Stimulated activated CD4-positive, alpha-beta T cell treated with anti-CD3 and anti-CD28 coated beads, Interleukin-2, amount 100 ng/mL, for 48 hours (primary cell): ENCODE measurements around the gene MAD2L2.
A peak's percentile ranks its signal among the peaks of the same experiment; 100 is the strongest.

Source experiments
- DNase-seq, 2 donors: peaks; one replicate each; pipeline ENCODE4 v3.0.0-alpha.2; 2020

The MAD2L2 gene

GRCh38 chr1:11681071-11681771 lies at the start of gene MAD2L2:
TSS of gene MAD2L2 (minus strand) at chr1:11681148. CDS start at chr1:11680601, 547 bp downstream.
- DNase-seq = peak; percentile 87 to 90

- DNase-seq = no peak
Observed at GRCh38 chr1:11730429-11730891, 49.5 kb upstream of the MAD2L2 start.

- no peak for DNase-seq
Observed at GRCh38 chr1:11729498-11730428, 48.8 kb upstream of the MAD2L2 start.

GRCh38 chr1:11729155-11729497 lies 48.2 kb upstream of the MAD2L2 start:
- DNase-seq = no peak

- DNase-seq = no peak
Observed at GRCh38 chr1:11728126-11728806, 47.3 kb upstream of the MAD2L2 start.

GRCh38 chr1:11727119-11727518 lies 46.2 kb upstream of the MAD2L2 start:
- DNase-seq = no peak

- DNase-seq = no peak
Observed at GRCh38 chr1:11725616-11726015, 44.7 kb upstream of the MAD2L2 start.

GRCh38 chr1:11722538-11722937 lies 41.6 kb upstream of the MAD2L2 start:
- no peak for DNase-seq

GRCh38 chr1:11721311-11721710 lies 40.4 kb upstream of the MAD2L2 start:
- no peak for DNase-seq

GRCh38 chr1:11720525-11720924 lies 39.6 kb upstream of the MAD2L2 start:
- no peak for DNase-seq

- DNase-seq = no peak
Observed at GRCh38 chr1:11720033-11720376, 39.1 kb upstream of the MAD2L2 start.

- peak; percentile 82 to 87 for DNase-seq
Observed at GRCh38 chr1:11719313-11720032, 38.5 kb upstream of the MAD2L2 start.

GRCh38 chr1:11714831-11715575 lies 34.1 kb upstream of the MAD2L2 start:
- no peak for DNase-seq

- DNase-seq = no peak
Observed at GRCh38 chr1:11713095-11713494, 32.1 kb upstream of the MAD2L2 start.

- no peak for DNase-seq
Observed at GRCh38 chr1:11712285-11712684, 31.3 kb upstream of the MAD2L2 start.

- no peak for DNase-seq
Observed at GRCh38 chr1:11711490-11711889, 30.5 kb upstream of the MAD2L2 start.

- no peak for DNase-seq
Observed at GRCh38 chr1:11708554-11709350, 27.8 kb upstream of the MAD2L2 start.

GRCh38 chr1:11707621-11708276 lies 26.8 kb upstream of the MAD2L2 start:
- no peak for DNase-seq

- DNase-seq = no peak
Observed at GRCh38 chr1:11706292-11706691, 25.3 kb upstream of the MAD2L2 start.

- no peak for DNase-seq
Observed at GRCh38 chr1:11705596-11705995, 24.6 kb upstream of the MAD2L2 start.
